Endothelial cell of umbilical vein (primary cell): ENCODE data around the gene XRRA1. TPM values are rescaled to one million over a fixed set of nuclear protein-coding genes. Genes with fewer than 3 reads are reported as not detected.

ENCODE experiments used
- BruUV-seq: library from RNA; stranded (reverse); fragments of 400-500 nt; replicated peaks from 2 replicates; lab custom pipeline; 2021; lab: Mats Ljungman, UMichigan
- CTCF ChIA-PET: fragments of 300-600, 350-600 bp; sonication (Branson Sonifier 250); formaldehyde crosslinking; loops from one replicate; lab custom pipeline; 2021; ENCODE audit warnings: antibody characterized with exemption, inconsistent platforms; lab: Charles Lee
- POLR2A ChIA-PET: fragments of 300-600, 350-600 bp; sonication (Branson Sonifier 250); formaldehyde crosslinking; loops from one replicate; lab custom pipeline; 2021; ENCODE audit warnings: antibody characterized with exemption, inconsistent platforms; lab: Charles Lee
- DNase-seq: peaks from one replicate; pipeline ENCODE4 v3.0.0-alpha.2; 2011; ENCODE audit warnings: low read depth, low spot score
- FAIRE-seq: peaks from 2 replicates; lab custom pipeline; 2011; peaks lifted over from hg19 to GRCh38; lab: Jason Lieb, UNC
- H2AFZ ChIP-seq: 2 replicates; pipeline ENCODE4 v1.6.0; 2012; ENCODE audit warnings: low read depth, low read length, control low read depth, inconsistent platforms
- H3K27ac ChIP-seq: 2 replicates; pipeline ENCODE4 v1.5.1; 2011; ENCODE audit warnings: low read depth, mild to moderate bottlenecking, control low read depth, low read length, moderate library complexity; ENCODE audit not compliant: insufficient read depth
- H3K27me3 ChIP-seq, 2 experiments: 2 replicates each; pipeline versions ENCODE4 v1.6.0 to v1.6.1; 2011; ENCODE audit warnings: low read length in 2 of 2, mixed read lengths in 1 of 2; ENCODE audit not compliant: control insufficient read depth in 2 of 2, insufficient read depth in 2 of 2
- H3K36me3 ChIP-seq, 2 experiments: 2 replicates in 1 of 2; 3 replicates in 1 of 2; pipeline ENCODE4 v1.5.1; 2011; ENCODE audit warnings: low read length in 2 of 2, mild to moderate bottlenecking in 1 of 2, moderate library complexity in 1 of 2; ENCODE audit not compliant: control insufficient read depth in 2 of 2, insufficient read depth in 2 of 2; ENCODE audit errors: extremely low read depth in 1 of 2
- H3K4me1 ChIP-seq: 3 replicates; pipeline ENCODE4 v1.5.1; 2011; ENCODE audit warnings: mild to moderate bottlenecking, low read length; ENCODE audit not compliant: control insufficient read depth, insufficient read depth; ENCODE audit errors: extremely low read depth
- H3K4me2 ChIP-seq: 2 replicates; pipeline ENCODE4 v1.6.1; 2011; ENCODE audit warnings: low read length, control low read depth, mixed read lengths; ENCODE audit not compliant: insufficient read depth
- H3K4me3 ChIP-seq, 3 experiments: fragments of 200-600 bp in 1 of 3; sonication (generic), shearing (Covaris generic) in 1 of 3; replicated peaks in 1 of 3; 2 replicates each; pipeline ENCODE4 v1.5.1; 2011 to 2016; ENCODE audit warnings: control low read depth in 3 of 3, low read length in 3 of 3, mild to moderate bottlenecking in 2 of 3, inconsistent platforms in 1 of 3, low read depth in 1 of 3, moderate library complexity in 1 of 3; ENCODE audit not compliant: insufficient read depth in 1 of 3
- H3K79me2 ChIP-seq: 2 replicates; pipeline ENCODE4 v1.6.0; 2012; ENCODE audit warnings: low read length, inconsistent platforms; ENCODE audit not compliant: control insufficient read depth, insufficient read depth
- H3K9ac ChIP-seq: replicated peaks from 2 replicates; pipeline ENCODE3; 2011; ENCODE audit warnings: low read length, control low read depth; ENCODE audit not compliant: insufficient read depth; ENCODE audit errors: extremely low read depth
- H3K9me1 ChIP-seq: replicated peaks from 3 replicates; pipeline ENCODE4 v1.6.0; 2011; ENCODE audit warnings: mild to moderate bottlenecking, low read length; ENCODE audit not compliant: control insufficient read depth, insufficient read depth; ENCODE audit errors: extremely low read depth
- H3K9me3 ChIP-seq: replicated peaks from 2 replicates; pipeline ENCODE4 v1.5.1; 2012; ENCODE audit warnings: low read length, inconsistent platforms; ENCODE audit not compliant: control insufficient read depth, insufficient read depth
- H4K20me1 ChIP-seq: replicated peaks from 2 replicates; pipeline ENCODE3; 2011; ENCODE audit warnings: mild to moderate bottlenecking, low read length; ENCODE audit not compliant: control insufficient read depth, insufficient read depth; ENCODE audit errors: extremely low read depth
- CTCF ChIP-seq, 2 donors: IDR thresholded peaks; 1 replicate in 1 of 2; 2 replicates in 1 of 2; pipeline ENCODE4 v1.5.1; 2011; ENCODE audit warnings: low read length in 2 of 2, mild to moderate bottlenecking in 2 of 2, moderate library complexity in 2 of 2, control low read depth in 1 of 2, inconsistent platforms in 1 of 2, low read depth in 1 of 2; ENCODE audit not compliant: insufficient read depth in 1 of 2; ENCODE audit errors: extremely low read depth in 1 of 2
- EZH2 ChIP-seq: IDR thresholded peaks from 2 replicates; pipeline ENCODE4 v1.6.1; 2012; ENCODE audit warnings: borderline replicate concordance, low read depth, mild to moderate bottlenecking, moderate library complexity, low read length, inconsistent platforms; ENCODE audit not compliant: severe bottlenecking
- FOS ChIP-seq: IDR thresholded peaks from 2 replicates; pipeline ENCODE4 v1.6.1; 2011; ENCODE audit warnings: mild to moderate bottlenecking, low read length, moderate library complexity, borderline replicate concordance; ENCODE audit not compliant: insufficient read depth
- GATA2 ChIP-seq: IDR thresholded peaks from 2 replicates; pipeline ENCODE4 v1.7.0; 2011; ENCODE audit warnings: low read depth, mild to moderate bottlenecking, moderate library complexity, mixed read lengths, low read length; ENCODE audit not compliant: insufficient read length, insufficient read depth
- JUN ChIP-seq: IDR thresholded peaks from 2 replicates; pipeline ENCODE4 v1.6.1; 2011; ENCODE audit warnings: borderline replicate concordance, low read depth; ENCODE audit not compliant: insufficient read length, insufficient read depth
- MAX ChIP-seq: IDR thresholded peaks from 2 replicates; pipeline ENCODE4 v1.6.1; 2011; ENCODE audit not compliant: insufficient read depth, insufficient read length
- MYC ChIP-seq: IDR thresholded peaks from one replicate; pipeline ENCODE4 v1.6.1; 2011; ENCODE audit warnings: mild to moderate bottlenecking, low read depth, low read length
- POLR2A ChIP-seq: IDR thresholded peaks from 2 replicates; pipeline ENCODE4 v1.6.1; 2012; ENCODE audit warnings: low read depth, mild to moderate bottlenecking, control low read depth, low read length
- POLR2AphosphoS5 ChIP-seq: IDR thresholded peaks from 2 replicates; pipeline ENCODE4 v1.6.1; 2012; ENCODE audit warnings: low read depth, mild to moderate bottlenecking, control low read depth, low read length, moderate library complexity; ENCODE audit not compliant: insufficient read depth
- dilution Hi-C: fragments of 300-500 bp; cut with MboI; formaldehyde crosslinking; loops from one replicate; pipeline ENCODE4 v1.15.0; 2019; ENCODE audit warnings: low sequenced_read_pairs; ENCODE audit not compliant: extremely low pct_ligation_motif_present
- intact Hi-C: fragments of 100-400 bp; cut with micrococcal nuclease; formaldehyde crosslinking; loops from one replicate; pipeline ENCODE4 v1.10.0; 2022
- polyA plus RNA-seq, 4 experiments: library from polyadenylated mRNA; depleted of rRNA in 3 of 4; stranded (reverse) in 3 of 4; unstranded in 1 of 4; fragments of >200 nt; gene quantifications; 2 replicates each; pipeline versions ENCODE4 v1.2.1 to v1.2.3, GENCODE V29; 2011 to 2012; ENCODE audit warnings: missing spikeins in 1 of 4
- total RNA-seq: library from RNA; stranded (reverse); gene quantifications from 2 replicates; pipeline ENCODE4 v1.2.3, GENCODE V29; 2021

Gene XRRA1
- total and polyA plus RNA-seq, 2 donors (not counting 3 experiments of a cell fraction or from before 2014, with no cell fraction given) = 8.6 to 11.2 TPM

- DNase-seq (no peak), FAIRE-seq (no peak)
- POLR2A ChIA-PET = no interaction called here
- Histone ChIP-seq H4K20me1 (no peaks in the 10 kb centered on the region), H3K4me3 (no peak overlapping the region), H3K79me2 (no peaks in the 10 kb centered on the region), H3K9me3 (no peaks in the 10 kb centered on the region), H3K9me1 (no peaks in the 10 kb centered on the region), H2AFZ (no peak overlapping the region), H3K9ac (no peak overlapping the region), H3K36me3 (peaks cover 2% of the 10 kb centered on the region in 2 experiments), H3K4me2 (no peak overlapping the region), H3K27me3 (no peaks in the 10 kb centered on the region), H3K4me1 (peaks cover 11% of the 10 kb centered on the region), H3K27ac (no peak overlapping the region)
- BruUV-seq = no TSS peak
- CTCF ChIA-PET = no interaction called here
- intact Hi-C loops (no loop called here), dilution Hi-C loops (loop anchor here (25.0 kb wide), 1 partner anchor 110 kb away; no protein-coding TSS in a partner anchor)
- TF ChIP-seq MYC (no peak), FOS (no peak)
Measured at GRCh38 chr11:74902342-74902741, 46.5 kb downstream of the XRRA1 start.

GRCh38 chr11:74896311-74896710, 52.6 kb downstream of the XRRA1 start:
- no peak for TF ChIP-seq CTCF (IDR thresholded peaks at IDR 0.05; ENCODE audit: extremely low read depth in 1 of 2, insufficient read depth in 1 of 2, low read depth in 1 of 2, low read length in 2 of 2)
- no peak for TF ChIP-seq GATA2
- no peak for TF ChIP-seq POLR2A
- TF ChIP-seq FOS = no peak
- TF ChIP-seq MAX = no peak
- TF ChIP-seq MYC = no peak
- TF ChIP-seq JUN = no peak
- TF ChIP-seq EZH2 = no peak
- TF ChIP-seq POLR2AphosphoS5 = no peak
- H3K4me3 ChIP-seq = no peak overlapping the region
- dilution Hi-C loops = no loop called here
- no peak for FAIRE-seq
- H3K27ac ChIP-seq = no peak overlapping the region
- H3K4me1 ChIP-seq = no peaks in the 10 kb centered on the region
- H3K9me1 ChIP-seq = no peaks in the 10 kb centered on the region
- H2AFZ ChIP-seq = no peak overlapping the region
- H3K4me2 ChIP-seq = no peak overlapping the region
- intact Hi-C loops = no loop called here
- no peaks in the 10 kb centered on the region for H3K79me2 ChIP-seq
- POLR2A ChIA-PET = no interaction called here
- no peaks in the 10 kb centered on the region for H3K9me3 ChIP-seq
- H3K36me3 ChIP-seq = no peaks in the 10 kb centered on the region
- BruUV-seq = no TSS peak
- H3K27me3 ChIP-seq = no peaks in the 10 kb centered on the region
- H3K9ac ChIP-seq = no peak overlapping the region
- CTCF ChIA-PET = no interaction called here
- no peak for DNase-seq
- H4K20me1 ChIP-seq = no peaks in the 10 kb centered on the region
